K562 (cell line): Measurements from ENCODE around the gene SYT7. TPM values are rescaled to one million over a fixed set of nuclear protein-coding genes. Genes with fewer than 3 reads are reported as not detected.

Experiments used
- ATAC-seq: fragments of 200-7000 bp; cut with Tn5 transposase; 3 replicates; pipeline ENCODE4 v1.9.1; 2020; ENCODE audit warnings: moderate library complexity
- BruUV-seq: library from RNA; stranded (reverse); fragments of 400-500 nt; replicated peaks from 2 replicates; lab custom pipeline; 2021; lab: Mats Ljungman, UMichigan
- CTCF ChIA-PET: fragments of 300-600 bp; formaldehyde crosslinking; extraction: SDS; loops from one replicate; lab custom pipeline; 2021; ENCODE audit warnings: low intra/inter-chr PET ratio; lab: Yijun Ruan, JAX
- POLR2A ChIA-PET: fragments of 300-600, 350-650 bp; sonication (Branson Sonifier 250); formaldehyde crosslinking; extraction: SDS; loops from one replicate; lab custom pipeline; 2021; ENCODE audit warnings: antibody characterized with exemption, inconsistent platforms; lab: Yijun Ruan, JAX
- DNase-seq, 4 experiments: peaks; one replicate each; pipeline versions ENCODE4 v3.0.0 to v3.0.0-alpha.2; 2011 to 2018; ENCODE audit warnings: low spot score in 3 of 4, mixed read lengths in 3 of 4; ENCODE audit errors: extremely low read depth in 1 of 4
- FAIRE-seq: peaks from 2 replicates; lab custom pipeline; 2011; peaks lifted over from hg19 to GRCh38; lab: Jason Lieb, UNC
- H2AFZ ChIP-seq: 2 replicates; pipeline ENCODE4 v1.6.0; 2011; ENCODE audit warnings: low read depth, low read length, control low read depth, inconsistent platforms
- H3K27ac ChIP-seq: fragments of 200-600 bp; 3 replicates; pipeline ENCODE4 v1.8.0; 2011; ENCODE audit warnings: low read depth, mild to moderate bottlenecking, control low read depth, inconsistent platforms, low read length, moderate library complexity, mixed read lengths; ENCODE audit errors: extremely low read depth
- H3K27me3 ChIP-seq, 2 experiments: fragments of 300-600 bp in 1 of 2; 2 replicates in 1 of 2; 3 replicates in 1 of 2; pipeline versions ENCODE4 v1.6.0 to v1.8.0; 2011; ENCODE audit warnings: inconsistent platforms in 2 of 2, low read length in 2 of 2, mild to moderate bottlenecking in 1 of 2, mixed read lengths in 1 of 2, moderate library complexity in 1 of 2; ENCODE audit not compliant: control insufficient read depth in 2 of 2, insufficient read depth in 2 of 2
- H3K36me3 ChIP-seq: fragments of 300-600 bp; 3 replicates; pipeline ENCODE4 v1.8.0; 2011; ENCODE audit warnings: mild to moderate bottlenecking, low read length, inconsistent platforms; ENCODE audit not compliant: control insufficient read depth, insufficient read depth
- H3K4me1 ChIP-seq, 2 experiments: fragments of 200-600 bp in 1 of 2; replicated peaks in 1 of 2; 2 replicates in 1 of 2; 3 replicates in 1 of 2; pipeline versions ENCODE4 v1.5.1 to v1.8.0; 2011; ENCODE audit warnings: inconsistent platforms in 2 of 2, low read length in 2 of 2, mild to moderate bottlenecking in 1 of 2, mixed read lengths in 1 of 2, moderate library complexity in 1 of 2; ENCODE audit not compliant: control insufficient read depth in 2 of 2, insufficient read depth in 2 of 2
- H3K4me2 ChIP-seq: 2 replicates; pipeline ENCODE4 v1.6.1; 2011; ENCODE audit warnings: low read length, control low read depth, inconsistent platforms, mixed read lengths; ENCODE audit not compliant: insufficient read depth
- H3K4me3 ChIP-seq: fragments of 200-600 bp; sonication (generic), shearing (Covaris generic); 2 replicates; pipeline ENCODE4 v1.5.1; 2016; ENCODE audit warnings: control low read depth, inconsistent platforms
- H3K79me2 ChIP-seq: fragments of 200-600 bp; 3 replicates; pipeline ENCODE4 v1.8.0; 2011; ENCODE audit warnings: low read length, inconsistent platforms; ENCODE audit not compliant: control insufficient read depth, insufficient read depth
- H3K9ac ChIP-seq, 2 experiments: 2 replicates each; pipeline versions ENCODE4 v1.6.0 to v1.6.1; 2011; ENCODE audit warnings: low read depth in 2 of 2, low read length in 2 of 2, control low read depth in 1 of 2, inconsistent platforms in 1 of 2, mild to moderate bottlenecking in 1 of 2, mixed read lengths in 1 of 2; ENCODE audit not compliant: insufficient read depth in 1 of 2
- H3K9me1 ChIP-seq: one replicate; pipeline ENCODE4 v1.6.0; 2011; ENCODE audit warnings: inconsistent platforms, mild to moderate bottlenecking, low read length, moderate library complexity; ENCODE audit not compliant: control insufficient read depth, insufficient read depth
- H3K9me3 ChIP-seq: replicated peaks from 2 replicates; pipeline ENCODE4 v1.5.1; 2011; ENCODE audit warnings: low read depth, low read length, inconsistent platforms; ENCODE audit not compliant: control insufficient read depth, insufficient read depth
- H4K20me1 ChIP-seq: replicated peaks from 2 replicates; pipeline ENCODE4 v1.6.1; 2011; ENCODE audit warnings: low read length, inconsistent platforms, mixed read lengths; ENCODE audit not compliant: control insufficient read depth, insufficient read depth
- CAMTA2 ChIP-seq: fragments of 250-450 bp; sonication (Bioruptor Pico); conservative IDR thresholded peaks from 2 replicates; pipeline ENCODE4 v1.5.1; 2022
- ETV6 ChIP-seq, 3 experiments: fragments of 150-350 bp in 1 of 3; sonication (generic) in 1 of 3; formaldehyde crosslinking in 1 of 3; IDR thresholded peaks; 2 replicates each; pipeline versions ENCODE4 v1.6.1 to v1.8.0; 2014 to 2022; ENCODE audit warnings: borderline replicate concordance in 2 of 3, low read depth in 2 of 3, antibody characterized with exemption in 1 of 3, low read length in 1 of 3, mild to moderate bottlenecking in 1 of 3, missing genetic modification reagents in 1 of 3
- HDAC1 ChIP-seq, 2 experiments: fragments of 450-650 bp; IDR thresholded peaks; 2 replicates each; pipeline ENCODE4 v1.6.1; 2016 to 2017; ENCODE audit warnings: inconsistent platforms in 1 of 2, mild to moderate bottlenecking in 1 of 2, moderate library complexity in 1 of 2
- HNRNPL ChIP-seq: fragments of 200-400 bp; formaldehyde crosslinking; IDR thresholded peaks from 2 replicates; pipeline ENCODE4 v1.6.1; 2017; ENCODE audit warnings: low read depth, mild to moderate bottlenecking, low read length
- HNRNPLL ChIP-seq: fragments of 200-400 bp; formaldehyde crosslinking; IDR thresholded peaks from 2 replicates; pipeline ENCODE4 v1.6.1; 2017; ENCODE audit warnings: low read length, low read depth, mild to moderate bottlenecking; ENCODE audit not compliant: poor library complexity, severe bottlenecking
- NELFE ChIP-seq: IDR thresholded peaks from 2 replicates; pipeline ENCODE4 v1.6.1; 2011; ENCODE audit warnings: mild to moderate bottlenecking; ENCODE audit not compliant: insufficient read depth, insufficient read length
- NR2C2 ChIP-seq, 2 experiments: fragments of 200-800 bp in 1 of 2; sonication (Bioruptor generic) in 1 of 2; sonication (generic) in 1 of 2; formaldehyde crosslinking in 1 of 2; IDR thresholded peaks; 2 replicates each; pipeline versions ENCODE4 v1.6.1 to v1.8.0; 2016 to 2022; ENCODE audit warnings: mild to moderate bottlenecking in 1 of 2, missing compliant biosample characterization in 1 of 2, missing genetic modification characterization in 1 of 2, missing genetic modification reagents in 1 of 2
- TEAD4 ChIP-seq, 2 experiments: sonication (generic) in 1 of 2; formaldehyde crosslinking in 1 of 2; IDR thresholded peaks; 2 replicates each; pipeline versions ENCODE4 v1.6.1 to v1.8.0; 2012 to 2022; ENCODE audit warnings: borderline replicate concordance in 1 of 2, inconsistent platforms in 1 of 2, low read length in 1 of 2, mild to moderate bottlenecking in 1 of 2, missing genetic modification reagents in 1 of 2
- WHSC1 ChIP-seq: IDR thresholded peaks from one replicate; pipeline ENCODE4 v1.6.1; 2012; ENCODE audit warnings: low read length, control low read depth, inconsistent platforms
- ZNF224 ChIP-seq: sonication (generic); formaldehyde crosslinking; IDR thresholded peaks from 2 replicates; pipeline ENCODE4 v1.8.0; 2022; ENCODE audit warnings: mild to moderate bottlenecking, missing genetic modification reagents
- WGBS: fragments of 100-300 bp; shearing (Covaris generic); methylation state at CpG from one replicate; pipeline ENCODE4 v1.1.6; 2016; ENCODE audit warnings: low coverage, mixed read lengths; ENCODE audit not compliant: insufficient coverage; ENCODE audit errors: missing lambda C conversion rate; 5-methylcytosine and 5-hydroxymethylcytosine counted together
- in situ Hi-C: fragments of 300-500 bp; cut with MboI; formaldehyde crosslinking; loops from 4 replicates; pipeline ENCODE4 v1.15.0; 2018; ENCODE audit warnings: inconsistent platforms, mixed read lengths
- intact Hi-C: fragments of 100-400 bp; cut with micrococcal nuclease; formaldehyde crosslinking; loops from 2 replicates; pipeline ENCODE4 v1.14.2; 2022
- polyA plus RNA-seq, 8 experiments: library from polyadenylated mRNA; depleted of rRNA in 4 of 8; stranded (reverse) in 5 of 8; unstranded in 3 of 8; fragments of >200 nt; fragmentation: Nextera tagmentation in 2 of 8; fragmentation: Illumina TruSeq in 1 of 8; extraction: Ambion mirVana in 2 of 8; extraction: Trizol in 1 of 8; gene quantifications; 2 replicates each; pipeline versions ENCODE4 v1.2.1 to v1.2.3, GENCODE V29; 2011 to 2014; ENCODE audit warnings: inconsistent platforms in 1 of 8, missing spikeins in 1 of 8
- total RNA-seq, 7 experiments: library from RNA; depleted of rRNA in 6 of 7; stranded (reverse); fragments of >200 nt in 6 of 7; fragmentation: Illumina TruSeq in 2 of 7; extraction: Trizol in 2 of 7; gene quantifications; 2 replicates each; pipeline versions ENCODE4 v1.2.1 to v1.2.3, GENCODE V29; 2011 to 2021; ENCODE audit warnings: low replicate concordance in 1 of 7
- TF ChIP-seq, protein P1 (sequence below): fragments of 250-450 bp; sonication (Bioruptor Pico); IDR thresholded peaks from 2 replicates; pipeline ENCODE4 v1.8.0; 2021; ENCODE audit warnings: moderate library complexity, mild to moderate bottlenecking, inconsistent platforms
- TF ChIP-seq, protein P2 (sequence below), 2 experiments: fragments of 450-650 bp; IDR thresholded peaks; 2 replicates each; pipeline ENCODE4 v1.6.1; 2018; ENCODE audit warnings: mild to moderate bottlenecking in 2 of 2, low read depth in 1 of 2; ENCODE audit not compliant: partially characterized antibody in 2 of 2
- TF ChIP-seq, protein P3 (sequence below): fragments of 250-450 bp; sonication (Bioruptor Pico); IDR thresholded peaks from 2 replicates; pipeline ENCODE4 v1.5.0; 2020; ENCODE audit warnings: mild to moderate bottlenecking

The SYT7 gene
- total and polyA plus RNA-seq, 9 of the 15 experiments (the other 6 are each of a cell fraction or from before 2014, with no cell fraction given): 0.01 to 0.51 (median 0.16) TPM; not detected in 1

DNA sequence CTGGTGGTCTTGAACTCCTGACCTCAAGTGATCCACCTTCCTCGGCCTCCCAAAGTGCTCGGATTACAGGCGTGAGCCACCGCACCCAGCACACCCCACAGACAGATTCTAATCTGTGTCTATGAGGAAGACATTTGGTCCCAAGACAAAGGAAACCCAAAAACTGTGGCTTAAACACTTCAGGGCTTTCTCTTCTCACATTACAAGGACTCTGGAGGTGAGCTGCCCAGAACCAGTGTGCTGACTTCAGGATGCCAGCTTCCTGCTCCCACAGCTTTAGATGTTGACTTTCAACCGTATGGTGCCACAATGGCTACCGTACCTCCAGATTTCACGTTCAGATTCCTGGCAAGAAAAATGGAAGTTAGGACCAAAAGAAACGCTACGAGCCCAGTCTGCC lies 32.2 kb upstream of the SYT7 start (continued):
- TF ChIP-seq HNRNPL: no peak
- no peak for TF ChIP-seq CAMTA2
- no peak for TF ChIP-seq NELFE
- no peak for TF ChIP-seq ZNF224 (CRISPR knock-in tag)
- TF ChIP-seq ETV6 (IDR thresholded peaks at IDR 0.05; ENCODE audit: borderline replicate concordance in 1 of 2, low read depth in 2 of 2, low read length in 1 of 2): no peak
- no peak for TF ChIP-seq ETV6 (CRISPR knock-in tag; IDR thresholded peaks at IDR 0.05; ENCODE audit: borderline replicate concordance)
- TF ChIP-seq, protein P1, sequence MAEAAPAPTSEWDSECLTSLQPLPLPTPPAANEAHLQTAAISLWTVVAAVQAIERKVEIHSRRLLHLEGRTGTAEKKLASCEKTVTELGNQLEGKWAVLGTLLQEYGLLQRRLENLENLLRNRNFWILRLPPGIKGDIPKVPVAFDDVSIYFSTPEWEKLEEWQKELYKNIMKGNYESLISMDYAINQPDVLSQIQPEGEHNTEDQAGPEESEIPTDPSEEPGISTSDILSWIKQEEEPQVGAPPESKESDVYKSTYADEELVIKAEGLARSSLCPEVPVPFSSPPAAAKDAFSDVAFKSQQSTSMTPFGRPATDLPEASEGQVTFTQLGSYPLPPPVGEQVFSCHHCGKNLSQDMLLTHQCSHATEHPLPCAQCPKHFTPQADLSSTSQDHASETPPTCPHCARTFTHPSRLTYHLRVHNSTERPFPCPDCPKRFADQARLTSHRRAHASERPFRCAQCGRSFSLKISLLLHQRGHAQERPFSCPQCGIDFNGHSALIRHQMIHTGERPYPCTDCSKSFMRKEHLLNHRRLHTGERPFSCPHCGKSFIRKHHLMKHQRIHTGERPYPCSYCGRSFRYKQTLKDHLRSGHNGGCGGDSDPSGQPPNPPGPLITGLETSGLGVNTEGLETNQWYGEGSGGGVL (CRISPR knock-in tag): no peak
- no peak for TF ChIP-seq HDAC1 (IDR thresholded peaks at IDR 0.05)

DNA sequence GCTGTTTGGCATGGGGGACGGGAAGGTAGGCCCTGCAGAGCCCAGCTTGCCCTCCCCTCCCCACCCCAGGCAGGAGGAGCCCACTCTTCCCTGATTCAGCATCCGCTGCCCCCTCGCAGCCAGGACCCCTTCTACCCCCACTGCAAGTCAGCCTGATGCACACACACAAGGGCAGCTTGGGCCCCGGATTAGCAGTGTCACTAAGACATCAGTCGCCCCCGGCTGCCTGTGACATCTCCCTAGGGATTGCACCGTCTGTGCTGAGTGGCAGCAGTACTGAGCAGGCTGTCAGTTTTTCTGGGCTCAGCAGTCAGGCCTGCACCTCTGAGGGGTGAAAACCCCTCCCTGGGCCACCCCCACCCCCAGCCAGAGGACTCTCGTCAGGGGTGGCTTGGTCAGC lies 30.4 kb upstream of the SYT7 start:
- no peak overlapping the region for H3K4me2 ChIP-seq
- H4K20me1 ChIP-seq: peaks cover 14% of the 10 kb centered on the region
- intact Hi-C loops (no loop called here), in situ Hi-C loops (no loop called here)
- no peak overlapping the region for H3K27ac ChIP-seq
- CTCF ChIA-PET: no interaction called here
- no peak overlapping the region for H3K9ac ChIP-seq
- FAIRE-seq (no peak), DNase-seq (no peak), ATAC-seq (no peak)
- no peak overlapping the region for H3K4me3 ChIP-seq
- no peaks in the 10 kb centered on the region; a peak in 1 of 5 replicates for H3K4me1 ChIP-seq
- no peak overlapping the region for H2AFZ ChIP-seq
- no peaks in the 10 kb centered on the region for H3K9me3 ChIP-seq
- H3K36me3 ChIP-seq: no peaks in the 10 kb centered on the region
- H3K79me2 ChIP-seq: no peaks in the 10 kb centered on the region
- no TSS peak for BruUV-seq
- peaks cover 8 to 73% of the 10 kb centered on the region in 2 experiments; a peak in 4 of 5 replicates for H3K27me3 ChIP-seq
- 3% methylated on average over 5 of the region's 8 CpGs for WGBS
- H3K9me1 ChIP-seq: peaks cover 2% of the 10 kb centered on the region
- POLR2A ChIA-PET: no interaction called here
- TF ChIP-seq, protein P2, sequence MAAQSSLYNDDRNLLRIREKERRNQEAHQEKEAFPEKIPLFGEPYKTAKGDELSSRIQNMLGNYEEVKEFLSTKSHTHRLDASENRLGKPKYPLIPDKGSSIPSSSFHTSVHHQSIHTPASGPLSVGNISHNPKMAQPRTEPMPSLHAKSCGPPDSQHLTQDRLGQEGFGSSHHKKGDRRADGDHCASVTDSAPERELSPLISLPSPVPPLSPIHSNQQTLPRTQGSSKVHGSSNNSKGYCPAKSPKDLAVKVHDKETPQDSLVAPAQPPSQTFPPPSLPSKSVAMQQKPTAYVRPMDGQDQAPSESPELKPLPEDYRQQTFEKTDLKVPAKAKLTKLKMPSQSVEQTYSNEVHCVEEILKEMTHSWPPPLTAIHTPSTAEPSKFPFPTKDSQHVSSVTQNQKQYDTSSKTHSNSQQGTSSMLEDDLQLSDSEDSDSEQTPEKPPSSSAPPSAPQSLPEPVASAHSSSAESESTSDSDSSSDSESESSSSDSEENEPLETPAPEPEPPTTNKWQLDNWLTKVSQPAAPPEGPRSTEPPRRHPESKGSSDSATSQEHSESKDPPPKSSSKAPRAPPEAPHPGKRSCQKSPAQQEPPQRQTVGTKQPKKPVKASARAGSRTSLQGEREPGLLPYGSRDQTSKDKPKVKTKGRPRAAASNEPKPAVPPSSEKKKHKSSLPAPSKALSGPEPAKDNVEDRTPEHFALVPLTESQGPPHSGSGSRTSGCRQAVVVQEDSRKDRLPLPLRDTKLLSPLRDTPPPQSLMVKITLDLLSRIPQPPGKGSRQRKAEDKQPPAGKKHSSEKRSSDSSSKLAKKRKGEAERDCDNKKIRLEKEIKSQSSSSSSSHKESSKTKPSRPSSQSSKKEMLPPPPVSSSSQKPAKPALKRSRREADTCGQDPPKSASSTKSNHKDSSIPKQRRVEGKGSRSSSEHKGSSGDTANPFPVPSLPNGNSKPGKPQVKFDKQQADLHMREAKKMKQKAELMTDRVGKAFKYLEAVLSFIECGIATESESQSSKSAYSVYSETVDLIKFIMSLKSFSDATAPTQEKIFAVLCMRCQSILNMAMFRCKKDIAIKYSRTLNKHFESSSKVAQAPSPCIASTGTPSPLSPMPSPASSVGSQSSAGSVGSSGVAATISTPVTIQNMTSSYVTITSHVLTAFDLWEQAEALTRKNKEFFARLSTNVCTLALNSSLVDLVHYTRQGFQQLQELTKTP (IDR thresholded peaks at IDR 0.05; ENCODE audit: low read depth in 1 of 2, partially characterized antibody in 2 of 2): no peak
- TF ChIP-seq, protein P3, sequence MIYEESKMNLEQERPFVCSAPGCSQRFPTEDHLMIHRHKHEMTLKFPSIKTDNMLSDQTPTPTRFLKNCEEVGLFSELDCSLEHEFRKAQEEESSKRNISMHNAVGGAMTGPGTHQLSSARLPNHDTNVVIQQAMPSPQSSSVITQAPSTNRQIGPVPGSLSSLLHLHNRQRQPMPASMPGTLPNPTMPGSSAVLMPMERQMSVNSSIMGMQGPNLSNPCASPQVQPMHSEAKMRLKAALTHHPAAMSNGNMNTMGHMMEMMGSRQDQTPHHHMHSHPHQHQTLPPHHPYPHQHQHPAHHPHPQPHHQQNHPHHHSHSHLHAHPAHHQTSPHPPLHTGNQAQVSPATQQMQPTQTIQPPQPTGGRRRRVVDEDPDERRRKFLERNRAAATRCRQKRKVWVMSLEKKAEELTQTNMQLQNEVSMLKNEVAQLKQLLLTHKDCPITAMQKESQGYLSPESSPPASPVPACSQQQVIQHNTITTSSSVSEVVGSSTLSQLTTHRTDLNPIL (CRISPR knock-in tag): no peak
- no peak for TF ChIP-seq TEAD4 (IDR thresholded peaks at IDR 0.05; ENCODE audit: low read length)
- TF ChIP-seq TEAD4 (CRISPR knock-in tag; IDR thresholded peaks at IDR 0.05; ENCODE audit: borderline replicate concordance): no peak
- no peak for TF ChIP-seq HNRNPLL
- TF ChIP-seq WHSC1: no peak
- TF ChIP-seq NR2C2 (CRISPR knock-in tag; IDR thresholded peaks at IDR 0.05): no peak
- TF ChIP-seq NR2C2 (tag; IDR thresholded peaks at IDR 0.05): no peak
